Effector CD8-positive, alpha-beta T cell (primary cell): ENCODE data around the gene ZNF365.
"Not testable (repeated sequence)": the region's sequence is repeated elsewhere in the genome, so short reads cannot be mapped to it uniquely, and the experiment has no call there.

Experiments used
- DNase-seq: peaks from one replicate; lab custom pipeline; 2025; lab: John Stamatoyannopoulos, UW
- total RNA-seq, 4 experiments: gene quantifications; one replicate each; lab custom pipeline; 2026; lab: John Stamatoyannopoulos, UW

The ZNF365 gene, protein sequence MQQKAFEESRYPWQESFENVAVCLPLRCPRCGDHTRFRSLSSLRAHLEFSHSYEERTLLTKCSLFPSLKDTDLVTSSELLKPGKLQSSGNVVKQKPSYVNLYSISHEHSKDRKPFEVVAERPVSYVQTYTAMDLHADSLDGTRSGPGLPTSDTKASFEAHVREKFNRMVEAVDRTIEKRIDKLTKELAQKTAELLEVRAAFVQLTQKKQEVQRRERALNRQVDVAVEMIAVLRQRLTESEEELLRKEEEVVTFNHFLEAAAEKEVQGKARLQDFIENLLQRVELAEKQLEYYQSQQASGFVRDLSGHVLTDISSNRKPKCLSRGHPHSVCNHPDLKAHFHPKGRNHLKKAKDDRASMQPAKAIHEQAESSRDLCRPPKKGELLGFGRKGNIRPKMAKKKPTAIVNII
- total RNA-seq, result 3.7 to 4.4 (median 4.3) reads per million in 4 experiments

DNA sequence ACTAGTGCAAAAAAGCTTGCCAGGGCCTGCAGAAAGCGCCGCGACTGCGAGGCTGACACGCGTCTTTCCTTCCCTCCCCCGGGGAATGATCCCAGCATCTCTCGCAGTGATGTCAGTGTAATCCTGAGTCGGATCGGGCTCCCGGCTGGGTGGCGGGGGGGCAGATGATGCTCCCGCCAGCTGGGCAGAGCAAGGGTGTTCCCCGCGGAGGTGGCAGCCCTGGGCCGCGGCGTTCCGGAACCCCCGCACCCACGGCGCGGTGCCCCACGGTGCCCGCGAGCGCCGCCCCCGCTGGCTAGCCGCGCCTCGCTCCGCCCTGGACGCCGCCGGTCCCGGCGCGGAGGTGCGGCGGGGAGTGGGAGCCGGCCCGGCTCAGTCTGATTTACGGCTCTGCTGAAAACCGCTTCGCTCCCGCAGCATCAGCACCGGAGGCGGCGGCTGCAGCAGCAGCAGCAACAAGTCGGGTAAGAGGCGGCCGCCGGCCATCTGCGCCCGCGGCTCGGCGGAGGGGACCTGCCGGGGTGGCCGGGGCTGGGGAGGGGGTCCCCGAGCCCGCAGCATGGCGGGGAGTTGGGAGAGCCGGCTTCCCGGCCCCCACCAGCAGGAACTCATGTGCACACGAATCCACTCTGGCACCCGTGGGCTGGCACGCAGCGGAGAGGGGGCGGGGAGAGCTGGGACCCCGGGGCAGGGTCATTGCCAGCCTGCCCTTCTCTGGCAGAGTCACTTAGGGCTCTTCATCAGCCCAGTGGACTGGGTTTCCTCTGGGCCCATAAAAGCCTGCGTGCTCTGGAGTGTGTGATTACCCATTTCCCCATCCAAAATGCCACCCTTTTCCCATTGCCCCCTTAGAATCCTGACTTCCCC, at the start of gene ZNF365:
ZNF365 (plus strand) TSS at position 375 of the 867 bp plus-strand sequence. CDS start 1,825 bp downstream, outside the sequence.
- DNase-seq, result no peak

DNA sequence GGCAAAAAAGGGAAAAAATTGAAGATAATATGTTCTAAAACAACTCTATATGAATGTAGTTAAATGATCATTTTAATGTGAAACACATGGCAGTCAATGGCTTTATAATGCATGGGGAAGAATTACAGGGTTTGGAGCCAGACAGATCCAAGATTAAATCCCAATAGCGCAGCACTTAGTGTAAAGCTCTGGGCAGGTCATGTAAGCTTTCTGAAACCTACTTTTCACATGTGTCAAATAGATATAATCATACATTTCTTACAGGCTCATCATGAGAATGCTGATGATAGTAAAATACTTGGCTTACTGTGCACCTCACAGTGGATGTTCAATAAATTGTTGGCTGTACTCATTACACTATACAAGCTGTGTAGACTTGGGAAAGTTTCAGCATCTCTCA, 48.0 kb upstream of the ZNF365 start:
- no peak for DNase-seq

DNA sequence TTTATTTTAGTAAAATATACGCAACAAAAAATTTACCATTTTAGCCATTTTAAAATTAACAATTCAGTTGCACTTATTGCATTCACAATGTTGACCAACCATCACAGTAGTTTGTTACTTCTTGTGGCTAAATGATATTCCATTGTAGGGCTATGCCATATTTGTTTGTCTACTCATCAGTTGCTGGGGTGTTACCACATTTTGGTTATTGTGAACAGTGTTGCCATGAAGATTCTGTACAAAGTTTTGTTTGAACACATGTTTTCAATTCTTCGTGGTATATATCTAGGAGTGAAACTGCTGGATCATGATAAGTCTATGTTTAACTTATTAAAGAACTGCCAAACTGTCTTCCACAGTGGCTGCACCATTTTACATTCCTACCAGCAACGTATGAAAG, 46.3 kb upstream of the ZNF365 start:
- DNase-seq, result no peak

DNA sequence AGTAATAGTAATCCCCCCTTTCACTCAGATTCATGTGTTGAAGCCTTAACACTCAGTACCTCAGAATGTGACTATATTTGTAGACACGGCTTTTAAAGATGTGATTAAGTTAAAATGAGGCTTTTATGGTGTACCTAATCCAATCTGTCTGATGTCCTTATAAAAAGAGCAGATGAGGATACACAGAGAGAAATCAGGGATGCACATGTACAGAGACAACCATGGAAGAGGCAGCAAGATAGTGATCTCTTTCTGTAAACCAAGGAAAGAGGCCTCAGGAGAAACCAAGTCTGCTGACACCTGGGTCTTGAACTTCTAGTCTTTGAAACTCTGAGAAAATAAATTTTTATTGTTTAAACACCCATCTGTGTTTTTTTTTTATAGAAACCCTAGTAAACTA, 44.0 kb upstream of the ZNF365 start:
- DNase-seq, result no peak

DNA sequence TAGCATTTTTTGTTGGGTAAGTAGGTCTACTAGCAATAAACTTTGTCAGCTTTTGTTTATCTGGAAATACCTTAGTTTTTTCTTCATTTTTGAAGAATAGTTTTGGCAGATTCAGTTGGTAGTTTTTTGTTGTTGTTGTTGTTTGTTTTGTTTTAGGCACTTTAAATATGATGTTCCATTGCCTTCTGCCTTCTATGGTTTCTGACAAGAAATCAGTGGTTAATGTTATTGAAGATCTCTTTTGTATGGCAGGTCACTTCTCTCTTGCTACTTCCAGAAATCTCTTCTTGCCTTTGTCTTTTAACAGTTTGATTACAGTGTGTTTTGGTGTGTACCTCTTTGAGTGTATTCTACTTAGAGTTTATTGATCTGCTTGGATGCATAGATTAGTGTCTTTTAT, 41.8 kb upstream of the ZNF365 start:
- no peak for DNase-seq

DNA sequence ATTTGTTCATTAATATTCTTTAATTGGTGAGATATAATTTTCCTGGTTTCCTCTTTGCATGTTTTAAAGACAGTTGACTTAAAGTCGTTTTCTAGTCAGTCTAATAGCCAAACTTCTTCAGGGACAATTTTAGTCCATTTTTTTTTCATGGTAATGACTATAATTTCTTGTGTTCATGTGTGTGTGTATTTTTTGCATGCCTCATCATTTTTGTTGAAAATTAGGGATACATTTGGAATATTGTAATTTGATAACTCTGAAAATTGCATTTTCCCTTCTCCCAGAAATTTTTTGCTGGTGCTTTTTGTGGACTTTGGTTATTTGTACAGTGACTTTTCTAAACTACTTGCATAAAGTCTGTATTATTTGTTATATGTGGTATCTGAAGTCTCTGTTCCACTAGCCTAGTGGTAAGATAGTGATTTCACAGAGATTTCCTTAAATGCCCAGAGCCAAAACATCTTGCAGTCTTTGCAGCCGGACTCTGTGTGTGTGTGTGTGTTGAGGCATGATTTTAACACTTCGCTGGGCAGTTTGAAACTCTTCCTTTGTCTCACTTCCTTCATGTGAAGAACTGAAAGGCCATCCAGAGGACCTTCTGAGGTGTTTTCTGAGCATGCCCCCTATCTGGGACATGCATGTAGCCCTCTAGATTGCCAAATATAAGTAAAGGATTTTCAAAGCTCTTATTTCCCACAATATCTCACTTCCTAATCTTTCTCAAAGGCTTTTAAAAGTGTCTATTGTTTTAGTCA, 40.9 kb upstream of the ZNF365 start:
- no peak for DNase-seq

DNA sequence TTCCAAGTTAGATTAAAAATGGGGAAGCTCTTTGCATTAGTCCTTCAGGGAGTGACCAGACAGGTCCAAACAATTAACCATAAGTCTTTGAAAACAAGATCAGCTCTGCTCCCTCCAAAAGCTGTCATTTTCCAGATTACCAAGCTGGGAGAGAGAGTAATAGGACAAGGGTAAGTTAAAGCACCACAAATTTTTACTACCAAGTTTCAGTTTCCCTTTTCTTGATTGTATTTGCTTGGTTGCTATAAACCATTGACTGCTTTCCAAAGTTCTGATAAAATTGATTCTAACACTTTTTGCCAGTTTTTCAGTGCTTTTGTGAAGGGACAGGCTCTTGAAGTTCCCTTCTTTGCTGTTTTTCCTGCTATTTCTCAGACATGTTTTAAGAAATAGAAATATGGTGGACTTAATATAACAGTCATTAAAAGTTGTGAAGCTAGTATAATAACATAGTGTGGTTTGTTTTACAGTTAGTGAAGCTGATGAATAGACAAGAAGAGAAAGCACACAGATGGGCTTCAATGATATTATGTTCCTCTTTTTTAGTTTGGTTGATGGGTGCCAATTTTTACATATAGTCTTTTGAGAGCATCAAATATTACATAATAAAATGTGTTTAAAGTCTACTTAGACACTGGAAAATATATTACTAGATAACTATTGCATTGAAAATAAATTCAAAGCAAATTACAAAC, 40.0 kb upstream of the ZNF365 start:
- DNase-seq, result no peak

DNA sequence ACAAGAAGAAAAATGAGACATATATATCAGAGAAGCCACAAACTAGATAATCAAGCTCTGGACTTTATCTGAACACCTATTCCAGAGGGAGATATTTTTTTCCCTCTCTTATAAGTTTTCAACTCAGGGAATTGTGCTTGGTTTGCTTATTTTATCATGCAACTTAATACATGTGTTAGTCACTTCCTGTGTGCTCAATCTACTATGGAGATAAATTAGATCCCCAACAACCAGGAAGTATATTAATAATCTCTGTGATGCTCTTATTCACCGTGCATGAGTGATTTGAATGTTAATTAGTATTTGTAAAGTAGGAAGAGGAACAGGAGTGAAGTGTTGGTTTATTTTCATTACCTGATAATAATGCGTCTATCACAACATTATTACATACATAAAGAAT, 38.8 kb upstream of the ZNF365 start:
- no peak for DNase-seq

DNA sequence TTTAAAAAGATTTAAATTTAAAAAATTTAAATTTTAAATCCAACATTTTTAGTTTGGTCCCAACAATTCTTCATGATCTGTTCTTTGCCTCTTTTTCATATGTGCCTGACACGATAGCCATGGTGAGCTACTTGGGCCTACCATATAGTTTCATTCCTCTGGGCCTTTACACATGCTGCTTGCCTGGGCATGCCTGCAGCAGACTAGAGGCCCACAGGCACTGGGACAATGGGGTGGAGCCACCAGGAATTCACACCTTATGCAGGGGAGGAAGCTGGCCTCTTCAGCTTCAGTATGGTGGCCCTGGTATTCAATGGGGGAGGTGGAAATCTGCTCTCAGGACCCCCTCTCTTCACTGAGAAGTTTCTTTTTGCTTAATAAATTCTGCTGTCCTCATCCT, 37.8 kb upstream of the ZNF365 start:
- DNase-seq, result no peak

DNA sequence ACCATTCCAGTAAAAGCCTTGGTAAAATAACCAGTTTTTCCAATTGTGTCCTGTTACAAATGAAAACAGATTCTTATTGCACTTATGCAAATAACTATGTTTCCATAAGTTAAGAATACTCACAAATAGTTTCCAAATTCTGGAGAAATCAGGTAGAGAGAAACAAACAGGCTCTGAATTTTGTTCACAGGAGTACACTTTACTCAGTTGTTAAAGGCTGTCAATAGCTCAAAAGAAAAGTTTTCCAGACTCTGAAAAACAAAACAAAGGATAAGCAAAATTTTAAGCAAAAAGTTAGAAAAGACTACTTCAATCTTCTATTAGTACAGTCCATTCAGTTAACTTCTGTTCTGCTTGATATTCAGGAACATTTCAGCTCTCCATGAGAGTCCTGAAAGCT, 32.8 kb upstream of the ZNF365 start:
- no peak for DNase-seq

DNA sequence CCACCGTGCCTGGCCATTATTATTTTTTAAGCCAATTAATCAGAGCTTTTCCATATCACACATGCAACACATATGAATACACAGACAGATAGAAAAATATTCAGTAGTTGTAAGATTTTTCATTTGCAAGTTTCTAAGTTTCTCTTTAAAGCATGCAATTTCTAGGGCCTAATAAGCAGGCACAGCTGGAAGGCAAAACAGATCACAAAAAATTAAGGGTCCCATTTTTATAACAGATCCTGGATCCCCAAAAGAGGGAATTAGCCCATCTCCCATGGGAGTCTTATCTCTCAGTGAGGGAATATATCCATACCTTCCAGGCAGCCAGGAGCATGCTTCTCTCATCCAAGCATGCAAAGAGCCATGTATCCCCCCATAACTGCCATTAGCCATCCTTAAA, 31.2 kb upstream of the ZNF365 start:
- no peak for DNase-seq

DNA sequence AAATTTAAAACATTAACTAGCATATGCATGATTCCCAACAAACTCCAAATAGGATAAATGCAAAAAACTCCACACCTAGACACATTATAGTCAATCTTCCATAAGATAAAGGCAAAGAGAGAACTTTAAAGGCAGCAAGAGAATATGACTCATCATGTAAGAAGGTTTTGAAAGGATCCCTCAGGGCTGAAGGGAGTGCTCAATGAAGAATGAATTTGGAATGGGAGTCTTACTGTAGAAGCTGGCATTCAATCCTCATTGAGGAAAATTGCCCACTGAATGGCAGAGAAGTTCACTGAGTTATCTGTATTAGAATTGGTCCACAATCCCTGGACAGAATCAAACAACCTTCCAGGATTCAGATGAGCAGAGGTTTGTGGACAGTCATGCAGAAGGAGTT, 26.1 kb upstream of the ZNF365 start:
- no peak for DNase-seq

DNA sequence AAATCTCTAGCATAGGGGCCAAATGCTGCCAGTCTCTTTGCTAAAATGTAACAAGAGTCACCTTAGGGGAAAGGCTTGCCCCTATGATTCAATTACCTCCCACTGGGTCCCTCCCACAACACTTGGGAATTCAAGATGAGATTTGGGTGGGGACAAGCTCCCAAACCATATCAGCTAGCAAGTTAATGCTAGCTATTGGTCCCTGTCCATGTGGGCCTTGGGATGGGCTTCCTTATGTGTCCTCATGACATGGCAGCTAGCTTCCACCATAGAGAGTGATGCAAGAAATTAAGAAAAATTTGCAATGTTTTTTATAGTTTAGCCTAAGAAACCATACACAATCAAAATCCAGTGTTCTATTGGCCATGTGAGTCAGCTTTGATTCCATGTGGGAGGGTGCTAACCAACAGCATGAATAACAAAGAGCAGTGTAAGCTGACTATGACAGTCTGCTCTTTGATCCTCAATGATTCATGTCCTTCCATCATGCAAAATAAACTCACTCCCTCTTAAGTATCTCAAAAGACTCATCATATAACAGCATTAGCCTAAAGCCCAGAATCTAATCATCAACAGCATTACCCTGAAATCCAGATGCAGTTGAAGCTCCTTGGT, 21.7 kb upstream of the ZNF365 start:
- no peak for DNase-seq

DNA sequence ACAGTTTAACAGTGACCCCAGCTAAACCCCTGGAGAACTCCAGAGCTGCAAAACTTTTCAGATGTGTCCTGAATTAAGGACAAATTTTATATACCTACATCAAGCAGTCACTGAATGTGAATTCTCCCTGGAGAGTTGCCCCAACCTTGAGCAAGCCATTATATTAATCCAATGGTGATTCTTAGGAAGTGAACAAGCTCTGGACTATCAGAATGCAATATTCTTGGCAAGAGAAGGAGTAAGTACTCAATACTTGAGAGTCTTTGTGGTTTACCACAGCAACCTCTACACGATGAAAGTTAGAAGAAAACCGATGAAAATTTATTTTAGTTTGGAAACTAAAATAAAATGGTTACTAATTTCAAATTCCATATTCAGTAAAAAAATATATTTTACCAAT, 19.3 kb upstream of the ZNF365 start:
- no peak for DNase-seq

DNA sequence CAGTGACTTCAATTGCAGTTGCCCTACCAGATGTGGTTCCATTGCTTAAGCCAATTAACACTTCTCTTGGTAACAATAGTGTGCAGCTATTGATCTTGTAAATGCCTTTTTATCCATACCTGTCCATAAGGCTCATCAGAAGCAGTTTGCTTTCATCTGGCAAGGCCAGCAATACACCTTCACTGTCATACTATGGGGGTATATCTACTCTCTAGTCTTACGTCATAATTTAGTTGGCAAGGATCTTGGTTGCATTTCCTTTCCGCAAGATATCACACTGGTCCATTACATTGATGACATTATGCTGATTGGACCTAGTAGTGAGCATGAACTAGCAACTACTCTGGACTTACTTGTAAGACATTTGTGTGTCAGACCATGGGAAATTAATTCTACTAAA, 17.7 kb upstream of the ZNF365 start:
- DNase-seq, result no peak

DNA sequence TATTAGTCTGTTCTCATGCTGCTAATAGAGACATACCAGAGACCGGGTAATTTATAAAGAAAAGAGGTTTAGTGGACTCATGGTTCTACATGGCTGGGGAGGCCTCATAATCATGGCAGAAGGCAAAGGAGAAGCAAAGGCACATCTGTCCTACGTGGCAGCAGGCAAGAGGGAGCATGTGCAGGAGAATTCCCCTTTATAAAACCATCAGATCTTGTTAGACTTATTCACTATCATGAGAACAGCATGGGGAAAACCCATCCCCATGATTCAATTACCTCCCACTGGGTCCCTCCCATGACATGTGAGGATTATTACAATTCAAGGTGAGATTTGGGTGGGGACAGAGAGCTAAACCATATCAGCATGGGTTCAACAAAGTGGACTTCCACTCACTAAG, 16.0 kb upstream of the ZNF365 start:
- not testable (repeated sequence) for DNase-seq

DNA sequence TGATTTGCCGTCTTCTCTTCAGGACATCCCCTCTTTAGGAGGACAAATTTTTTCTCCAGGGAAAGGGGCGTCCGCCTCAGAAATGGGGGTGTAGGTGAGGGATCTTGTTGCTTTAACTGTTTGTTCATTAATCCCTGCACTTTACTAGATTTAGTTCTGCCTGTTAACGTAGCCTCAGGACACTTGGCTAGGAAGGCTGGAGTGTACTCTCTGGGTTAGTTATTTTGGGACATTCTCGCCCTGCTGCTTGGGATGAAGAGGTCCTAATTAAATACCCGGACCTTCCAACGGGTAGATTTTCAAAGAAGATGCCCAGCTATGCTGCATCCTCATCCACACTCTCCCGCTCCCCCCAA, 552 bp upstream of the ZNF365 start:
- no peak for DNase-seq

DNA sequence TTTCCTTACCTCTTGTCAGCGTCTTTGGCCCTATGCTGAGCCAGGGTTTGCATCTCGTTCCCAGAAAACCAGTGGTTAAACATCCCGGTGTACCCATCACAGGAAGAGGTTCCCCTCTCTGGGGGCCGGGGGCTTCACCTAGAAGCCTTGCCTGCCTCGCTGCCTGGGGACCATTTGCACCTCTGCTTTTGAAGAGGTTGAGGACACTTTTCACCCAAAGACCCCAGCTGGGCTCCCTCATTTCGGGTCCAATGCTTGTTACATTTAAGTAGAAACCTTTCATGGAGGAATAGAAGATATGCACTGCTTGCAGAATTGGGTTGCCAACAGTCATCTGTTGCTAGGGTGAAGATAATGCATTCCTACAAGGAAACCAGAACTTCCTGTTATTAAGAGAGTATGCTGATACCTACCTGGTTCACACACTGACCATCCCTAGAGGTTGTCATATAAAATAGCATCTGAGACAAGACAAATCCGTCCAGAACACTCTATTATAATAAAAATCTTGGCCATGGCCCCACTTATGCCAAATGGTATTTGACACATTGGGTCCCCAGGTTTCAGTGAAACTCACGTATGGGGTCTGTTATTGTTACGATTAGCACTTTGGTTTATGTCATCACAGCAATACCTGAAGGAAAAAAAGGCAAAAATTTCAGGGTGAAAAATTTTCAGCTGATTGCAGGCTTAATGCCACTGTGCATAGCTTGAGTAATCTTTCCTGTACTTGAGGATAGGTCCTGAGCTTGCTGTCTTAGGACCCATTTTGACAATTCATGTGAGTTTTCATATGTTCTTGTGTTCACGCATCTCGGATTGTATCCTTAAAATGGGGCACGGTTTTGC, 917 bp downstream of the ZNF365 start:
- no peak for DNase-seq

DNA sequence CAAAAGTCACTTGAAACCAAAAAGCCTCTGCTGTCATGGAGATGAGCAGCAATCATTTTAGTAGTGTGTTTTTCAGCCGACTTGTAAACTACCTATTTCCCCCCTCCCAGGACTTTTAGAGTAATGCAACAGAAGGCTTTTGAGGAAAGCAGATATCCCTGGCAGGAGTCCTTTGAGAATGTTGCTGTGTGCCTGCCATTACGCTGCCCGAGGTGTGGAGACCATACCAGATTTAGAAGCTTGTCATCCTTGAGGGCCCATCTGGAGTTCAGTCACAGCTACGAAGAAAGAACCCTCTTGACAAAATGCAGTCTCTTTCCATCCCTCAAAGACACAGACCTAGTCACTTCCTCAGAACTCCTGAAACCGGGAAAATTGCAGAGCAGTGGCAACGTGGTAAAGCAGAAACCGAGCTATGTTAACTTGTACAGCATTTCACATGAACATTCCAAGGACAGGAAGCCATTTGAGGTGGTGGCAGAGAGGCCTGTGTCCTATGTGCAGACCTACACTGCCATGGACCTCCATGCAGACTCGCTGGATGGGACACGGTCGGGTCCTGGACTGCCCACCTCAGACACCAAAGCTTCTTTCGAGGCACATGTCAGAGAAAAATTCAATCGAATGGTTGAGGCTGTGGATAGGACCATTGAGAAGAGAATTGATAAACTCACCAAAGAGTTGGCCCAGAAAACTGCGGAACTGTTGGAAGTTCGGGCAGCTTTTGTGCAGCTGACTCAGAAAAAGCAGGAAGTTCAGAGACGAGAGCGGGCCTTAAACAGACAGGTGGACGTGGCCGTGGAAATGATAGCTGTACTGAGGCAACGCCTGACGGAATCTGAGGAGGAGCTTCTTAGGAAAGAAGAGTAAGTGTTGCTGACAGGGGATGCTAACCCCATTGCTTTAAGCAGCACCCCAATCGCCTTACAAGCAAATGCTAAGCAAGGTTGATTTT, 2.2 kb downstream of the ZNF365 start:
- no peak for DNase-seq
